Measurements from ENCODE around the gene MKRN2. TPM values are rescaled to one million over a fixed set of nuclear protein-coding genes. Genes with fewer than 3 reads are reported as not detected.
A peak's percentile ranks its signal among the peaks of the same experiment; 100 is the strongest.

MKRN2 gene
- total RNA-seq, 1 donor from 2014 or later: 23.4 TPM

DNA sequence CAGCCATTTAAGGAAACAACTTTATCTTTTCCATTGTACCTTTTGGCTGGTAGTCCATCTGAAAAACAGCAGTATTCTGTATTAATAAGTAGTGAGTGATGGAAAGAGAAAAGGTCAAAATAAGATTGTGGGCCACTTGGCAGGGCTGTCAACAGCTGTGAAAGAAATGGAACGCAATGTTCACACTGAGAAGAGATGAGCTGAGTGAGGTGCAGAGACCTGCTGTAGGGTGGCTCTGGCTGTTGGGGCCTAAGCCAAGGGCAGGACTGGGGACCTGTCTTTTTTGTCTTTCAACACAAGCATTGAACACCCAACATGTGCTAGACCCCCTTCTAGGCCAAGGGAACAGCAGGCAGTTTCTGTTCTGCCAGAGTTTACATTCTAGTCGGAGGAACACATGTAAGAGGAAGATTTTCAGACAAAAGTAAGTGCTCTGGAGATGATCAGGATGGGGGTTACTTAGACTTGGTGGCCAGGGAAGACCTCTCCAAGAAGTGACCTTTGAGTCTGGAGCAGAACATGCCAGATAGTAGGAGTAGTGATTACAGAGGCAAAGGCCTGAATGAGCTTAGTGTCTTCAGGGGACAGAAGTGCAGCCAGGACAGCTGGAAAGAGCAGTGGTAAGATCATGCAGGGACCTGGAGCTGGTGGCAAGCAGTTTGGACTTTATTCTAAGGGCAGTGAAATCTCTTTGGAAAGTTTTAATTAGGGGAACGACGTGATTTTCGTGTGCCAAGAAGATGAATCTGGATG, 43.0 kb upstream of the MKRN2 start:
- no peaks in the 10 kb centered on the region for H3K27me3 Mint-ChIP-seq
- H3K36me3 Mint-ChIP-seq (ENCODE audit: insufficient read depth): peaks cover 8% of the 10 kb centered on the region
- peak overlapping the region; percentile 25 for H3K27ac Mint-ChIP-seq
- H3K9me3 Mint-ChIP-seq (ENCODE audit: low read depth): no peaks in the 10 kb centered on the region
- no peak overlapping the region for H3K4me3 Mint-ChIP-seq (ENCODE audit: low read depth)
- H3K4me1 Mint-ChIP-seq (ENCODE audit: low read depth): peaks cover 9% of the 10 kb centered on the region
- DNase-seq (ENCODE audit: low spot score, unreplicated experiment): no peak
- TF ChIP-seq, protein P1, sequence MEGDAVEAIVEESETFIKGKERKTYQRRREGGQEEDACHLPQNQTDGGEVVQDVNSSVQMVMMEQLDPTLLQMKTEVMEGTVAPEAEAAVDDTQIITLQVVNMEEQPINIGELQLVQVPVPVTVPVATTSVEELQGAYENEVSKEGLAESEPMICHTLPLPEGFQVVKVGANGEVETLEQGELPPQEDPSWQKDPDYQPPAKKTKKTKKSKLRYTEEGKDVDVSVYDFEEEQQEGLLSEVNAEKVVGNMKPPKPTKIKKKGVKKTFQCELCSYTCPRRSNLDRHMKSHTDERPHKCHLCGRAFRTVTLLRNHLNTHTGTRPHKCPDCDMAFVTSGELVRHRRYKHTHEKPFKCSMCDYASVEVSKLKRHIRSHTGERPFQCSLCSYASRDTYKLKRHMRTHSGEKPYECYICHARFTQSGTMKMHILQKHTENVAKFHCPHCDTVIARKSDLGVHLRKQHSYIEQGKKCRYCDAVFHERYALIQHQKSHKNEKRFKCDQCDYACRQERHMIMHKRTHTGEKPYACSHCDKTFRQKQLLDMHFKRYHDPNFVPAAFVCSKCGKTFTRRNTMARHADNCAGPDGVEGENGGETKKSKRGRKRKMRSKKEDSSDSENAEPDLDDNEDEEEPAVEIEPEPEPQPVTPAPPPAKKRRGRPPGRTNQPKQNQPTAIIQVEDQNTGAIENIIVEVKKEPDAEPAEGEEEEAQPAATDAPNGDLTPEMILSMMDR (IDR thresholded peaks at IDR 0.05; ENCODE audit: unreplicated experiment): no peak

DNA sequence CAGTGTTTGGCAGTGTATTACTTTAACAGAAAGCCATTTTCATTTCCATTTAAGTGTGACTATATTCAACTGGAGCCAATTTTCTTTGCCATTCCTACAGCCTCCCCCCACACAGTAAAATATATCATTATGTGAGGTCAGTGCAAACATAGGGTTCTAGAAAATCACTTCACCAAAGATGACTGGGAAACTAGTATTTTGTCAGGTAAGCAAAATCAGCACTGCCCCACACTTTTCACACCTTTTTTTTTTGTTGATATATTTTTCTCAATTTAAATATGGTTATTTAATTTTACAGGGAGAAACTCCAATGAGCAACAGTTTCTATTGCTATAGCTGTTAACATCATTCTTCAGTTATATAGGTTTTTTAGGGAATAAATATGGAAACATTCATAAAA, 41.3 kb upstream of the MKRN2 start:
- H3K4me1 Mint-ChIP-seq (ENCODE audit: low read depth): peaks cover 9% of the 10 kb centered on the region
- H3K27ac Mint-ChIP-seq: no peak overlapping the region
- DNase-seq (ENCODE audit: low spot score, unreplicated experiment): no peak
- peaks cover 7% of the 10 kb centered on the region for H3K36me3 Mint-ChIP-seq (ENCODE audit: insufficient read depth)
- no peak overlapping the region for H3K4me3 Mint-ChIP-seq (ENCODE audit: low read depth)
- TF ChIP-seq, protein P1 (IDR thresholded peaks at IDR 0.05; ENCODE audit: unreplicated experiment): no peak
- no peaks in the 10 kb centered on the region for H3K27me3 Mint-ChIP-seq
- H3K9me3 Mint-ChIP-seq (ENCODE audit: low read depth): no peaks in the 10 kb centered on the region

DNA sequence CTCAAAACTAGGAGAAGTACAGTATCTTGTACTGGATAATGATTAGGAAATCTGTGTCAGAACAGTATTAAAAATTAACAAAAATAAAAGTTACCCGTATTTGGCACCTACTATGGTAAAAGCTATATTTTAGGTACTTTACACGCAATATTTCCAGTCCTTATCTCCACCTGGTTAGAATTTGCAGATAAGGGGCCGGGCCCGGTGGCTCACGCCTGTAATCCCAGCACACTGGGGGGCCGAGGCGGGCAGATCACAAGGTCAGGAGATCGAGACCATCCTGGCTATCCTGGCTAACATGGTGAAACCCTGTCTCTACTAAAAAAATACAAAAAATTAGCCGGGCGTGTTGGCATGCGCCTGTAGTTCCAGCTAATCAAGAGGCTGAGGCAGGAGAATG, 40.0 kb upstream of the MKRN2 start:
- Mint-ChIP-seq H3K27me3 (no peaks in the 10 kb centered on the region), H3K4me3 (ENCODE audit: low read depth) (no peak overlapping the region), H3K36me3 (ENCODE audit: insufficient read depth) (peaks cover 14% of the 10 kb centered on the region), H3K9me3 (ENCODE audit: low read depth) (peaks cover 4% of the 10 kb centered on the region), H3K4me1 (ENCODE audit: low read depth) (peaks cover 9% of the 10 kb centered on the region), H3K27ac (no peak overlapping the region)
- TF ChIP-seq, protein P1 (IDR thresholded peaks at IDR 0.05; ENCODE audit: unreplicated experiment): no peak
- no peak for DNase-seq (ENCODE audit: low spot score, unreplicated experiment)

DNA sequence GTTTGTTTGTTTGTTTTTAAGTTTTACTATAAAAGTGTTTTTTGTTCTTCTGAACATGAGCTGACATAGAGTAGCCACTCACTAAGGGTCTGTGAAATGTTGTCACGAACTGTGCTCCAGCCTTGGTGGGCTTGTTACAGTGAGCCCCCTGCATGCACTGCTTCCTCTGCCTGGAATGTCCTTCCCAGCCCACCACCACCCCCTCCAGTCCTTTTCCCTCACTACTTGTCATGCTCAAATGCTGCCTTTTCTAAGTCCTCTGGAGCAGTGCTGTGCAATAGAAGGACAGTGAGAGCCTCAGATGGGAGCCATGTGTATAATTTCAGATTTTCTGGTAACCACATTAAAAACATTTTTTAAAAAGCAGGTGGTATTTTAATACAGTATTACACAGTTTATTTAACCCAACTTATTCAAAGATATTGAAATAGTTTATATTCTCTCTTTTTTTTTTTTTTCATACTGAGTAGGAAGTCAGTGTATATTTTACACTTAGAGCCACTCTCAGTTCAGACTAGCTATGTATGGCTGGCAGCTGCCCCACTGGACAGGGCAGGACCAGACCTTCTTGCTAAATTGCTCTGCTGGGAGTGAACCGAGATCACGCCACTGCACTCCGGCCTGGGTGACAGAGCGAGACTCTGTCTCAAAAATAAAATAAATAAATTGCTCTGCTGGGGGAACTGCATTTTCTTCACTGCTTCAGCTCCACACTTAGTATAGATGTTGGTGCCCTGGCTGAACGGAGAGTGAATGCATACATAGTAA, 38.4 kb upstream of the MKRN2 start:
- no peak for DNase-seq (ENCODE audit: low spot score, unreplicated experiment)
- TF ChIP-seq, protein P1 (IDR thresholded peaks at IDR 0.05; ENCODE audit: unreplicated experiment): no peak
- Mint-ChIP-seq H3K27me3 (no peaks in the 10 kb centered on the region), H3K4me3 (ENCODE audit: low read depth) (no peak overlapping the region), H3K27ac (peak overlapping the region; percentile 71), H3K9me3 (ENCODE audit: low read depth) (peaks cover 4% of the 10 kb centered on the region), H3K36me3 (ENCODE audit: insufficient read depth) (peaks cover 20% of the 10 kb centered on the region), H3K4me1 (ENCODE audit: low read depth) (peaks cover 9% of the 10 kb centered on the region)

DNA sequence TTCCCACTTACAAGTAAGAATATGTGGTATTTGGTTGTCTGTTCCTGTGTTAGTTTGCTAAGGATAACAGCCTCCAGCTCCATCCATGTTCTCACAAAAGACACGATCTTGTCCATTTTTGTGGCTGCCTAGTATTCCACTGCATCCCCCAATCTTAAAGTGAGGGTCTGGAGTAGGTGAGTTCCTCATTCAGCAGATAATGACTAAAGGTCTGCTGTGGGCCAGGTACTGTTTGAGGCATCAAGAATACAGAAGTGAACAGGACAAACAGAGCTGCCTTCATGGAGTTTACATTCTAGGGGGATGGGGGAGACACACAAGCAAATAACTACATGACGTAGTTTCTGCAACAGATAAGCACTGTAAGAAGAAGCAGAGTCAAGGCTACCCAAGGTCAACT, 35.9 kb upstream of the MKRN2 start:
- no peak for DNase-seq (ENCODE audit: low spot score, unreplicated experiment)
- H3K4me3 Mint-ChIP-seq (ENCODE audit: low read depth): no peak overlapping the region
- TF ChIP-seq, protein P1 (IDR thresholded peaks at IDR 0.05; ENCODE audit: unreplicated experiment): no peak
- peaks cover 9% of the 10 kb centered on the region for H3K4me1 Mint-ChIP-seq (ENCODE audit: low read depth)
- peaks cover 22% of the 10 kb centered on the region for H3K36me3 Mint-ChIP-seq (ENCODE audit: insufficient read depth)
- no peaks in the 10 kb centered on the region for H3K27me3 Mint-ChIP-seq
- H3K9me3 Mint-ChIP-seq (ENCODE audit: low read depth): peaks cover 4% of the 10 kb centered on the region
- H3K27ac Mint-ChIP-seq: no peak overlapping the region

All from progenitor cell of endocrine pancreas (in vitro differentiated cells).